Fibroblast of mammary gland (primary cell): ENCODE data around the gene ZFYVE28.

Source experiments
- DNase-seq: peaks from one replicate; pipeline ENCODE4 v3.0.0-alpha.2; 2010; ENCODE audit warnings: low read depth
- H3K4me3 ChIP-seq: 2 replicates; pipeline ENCODE4 v1.5.1; 2011; ENCODE audit warnings: low read depth, mild to moderate bottlenecking, low read length, moderate library complexity; ENCODE audit not compliant: control insufficient read depth
- CTCF ChIP-seq: conservative IDR thresholded peaks from 2 replicates; pipeline ENCODE4 v1.5.1; 2011; ENCODE audit warnings: low read depth, low read length, inconsistent platforms; ENCODE audit not compliant: control insufficient read depth, insufficient read depth

The ZFYVE28 gene

GRCh38 chr4:2291705-2292645, 126.5 kb downstream of the ZFYVE28 start:
- no peak overlapping the region for H3K4me3 ChIP-seq
- no peak for TF ChIP-seq CTCF
- no peak for DNase-seq

- no peak overlapping the region for H3K4me3 ChIP-seq
- no peak for DNase-seq
- no peak for TF ChIP-seq CTCF
These were observed 127.3 kb downstream of the ZFYVE28 start for GRCh38 chr4:2290974-2291704.

- H3K4me3 ChIP-seq, result no peak overlapping the region
These were observed 128.0 kb downstream of the ZFYVE28 start for GRCh38 chr4:2290488-2290887.

GRCh38 chr4:2289955-2290333, 128.5 kb downstream of the ZFYVE28 start:
- no peak for DNase-seq
- no peak overlapping the region for H3K4me3 ChIP-seq
- no peak for TF ChIP-seq CTCF

More at GRCh38 chr4:2290488-2290887, 128.0 kb downstream of the ZFYVE28 start:
- DNase-seq, result no peak
- no peak for TF ChIP-seq CTCF

GRCh38 chr4:2289311-2289954, 129.0 kb downstream of the ZFYVE28 start:
- DNase-seq, result no peak
- no peak overlapping the region for H3K4me3 ChIP-seq
- TF ChIP-seq CTCF, result no peak

GRCh38 chr4:2288051-2288541, 130.3 kb downstream of the ZFYVE28 start:
- no peak overlapping the region for H3K4me3 ChIP-seq

More at GRCh38 chr4:2288051-2288541, 130.3 kb downstream of the ZFYVE28 start:
- no peak for DNase-seq
- TF ChIP-seq CTCF, result no peak
